ENCODE results near the gene ARHGAP20. TPM values are rescaled to one million over a fixed set of nuclear protein-coding genes. Genes with fewer than 3 reads are reported as not detected.

The ARHGAP20 gene
- total and polyA plus RNA-seq, 2 of the 8 experiments (the other 6 are each of a cell fraction or from before 2014, with no cell fraction given), result 0.05 to 0.28 TPM

GRCh38 chr11:110655967-110656366 lies 56.3 kb downstream of the ARHGAP20 start:
- no peak overlapping the region for H3K4ac ChIP-seq (replicated peaks; ENCODE audit: insufficient read length, low read depth, low read length)
- no peak overlapping the region for H3K4me3 ChIP-seq (ENCODE audit: extremely low read depth in 1 of 4, insufficient read depth in 2 of 4, low read depth in 3 of 4, low read length in 4 of 4)
- H3K4me2 ChIP-seq (ENCODE audit: insufficient read depth in 1 of 2, low read depth in 2 of 2, low read length in 2 of 2), result no peak overlapping the region
- WGBS, 2 experiments (ENCODE audit: extremely low coverage in 1 of 2, insufficient coverage in 1 of 2, insufficient read length in 1 of 2, insufficient replicate concordance in 2 of 2, low coverage in 1 of 2, low lambda C conversion rate in 2 of 2, missing lambda C conversion rate in 1 of 2), result 85% methylated on average over 3 of the region's 3 CpGs; no CpG with 5 or more reads in 1 of the 2 experiments
- H2AK5ac ChIP-seq (ENCODE audit: low read depth, low read length), result no peak overlapping the region
- POLR2A ChIA-PET (ENCODE audit: partially characterized antibody), result no interaction called here
- H3K56ac ChIP-seq (replicated peaks; ENCODE audit: insufficient read length, low read depth, low read length), result no peak overlapping the region
- H3K14ac ChIP-seq (ENCODE audit: insufficient read length), result no peak overlapping the region
- no peaks in the 10 kb centered on the region for H3K79me1 ChIP-seq (ENCODE audit: low read depth, low read length)
- no peaks in the 10 kb centered on the region for H4K20me1 ChIP-seq (replicated peaks in 1 of 2; ENCODE audit: control insufficient read depth in 1 of 2, insufficient read depth in 2 of 2, low read length in 2 of 2)
- no peaks in the 10 kb centered on the region for H3K27me3 ChIP-seq (replicated peaks in 1 of 4; ENCODE audit: control insufficient read depth in 3 of 4, extremely low read depth in 1 of 4, insufficient read depth in 3 of 4, low read length in 3 of 4)
- H2BK120ac ChIP-seq (replicated peaks; ENCODE audit: low read depth, low read length), result no peak overlapping the region
- no peak overlapping the region for H3K18ac ChIP-seq (ENCODE audit: extremely low read depth, low read length)
- no peaks in the 10 kb centered on the region for H3K23me2 ChIP-seq (ENCODE audit: low read depth, low read length)
- H4K5ac ChIP-seq (ENCODE audit: insufficient read length, low read depth, low read length), result no peak overlapping the region
- H3K9ac ChIP-seq (replicated peaks in 1 of 4; ENCODE audit: extremely low read depth in 1 of 4, low read depth in 3 of 4, low read length in 3 of 4), result no peak overlapping the region
- FAIRE-seq, result no peak
- H4K8ac ChIP-seq (ENCODE audit: extremely low read depth, insufficient read depth, low read length), result no peak overlapping the region
- no peak overlapping the region for H2BK20ac ChIP-seq (ENCODE audit: low read length)
- H3K9me3 ChIP-seq (ENCODE audit: insufficient read depth in 2 of 2, low read depth in 1 of 2, low read length in 1 of 2), result no peaks in the 10 kb centered on the region
- DNase-seq (ENCODE audit: low read depth in 1 of 2, low spot score in 2 of 2), result no peak
- no peak overlapping the region; the same call in 1 of the 2 replicates for H2AFZ ChIP-seq (ENCODE audit: low read length)
- no peaks in the 10 kb centered on the region for H3K36me3 ChIP-seq (ENCODE audit: control insufficient read depth in 2 of 4, insufficient read depth in 4 of 4, low read length in 3 of 4)
- H4K91ac ChIP-seq (replicated peaks; ENCODE audit: insufficient read length, low read length), result no peak overlapping the region
- CTCF ChIA-PET (ENCODE audit: partially characterized antibody), result interaction anchor here (0.6 to 1.2 kb wide), 2 partner anchors 379 to 733 kb away, joined by 3 to 4 read pairs; no protein-coding TSS in a partner anchor
- no peak overlapping the region for H2BK15ac ChIP-seq (ENCODE audit: low read length)
- no peak overlapping the region for H2BK5ac ChIP-seq (ENCODE audit: low read depth, low read length)
- no peaks in the 10 kb centered on the region for H3K4me1 ChIP-seq (replicated peaks in 1 of 4; ENCODE audit: control insufficient read depth in 3 of 4, insufficient read depth in 4 of 4, low read length in 3 of 4)
- no peak overlapping the region for H3K27ac ChIP-seq (ENCODE audit: low read depth, low read length)
- no peaks in the 10 kb centered on the region for H3K79me2 ChIP-seq (ENCODE audit: control insufficient read depth in 1 of 2, insufficient read depth in 2 of 2, low read length in 2 of 2)
- H2BK12ac ChIP-seq (ENCODE audit: low read depth, low read length), result no peak overlapping the region
- H3K23ac ChIP-seq (ENCODE audit: insufficient read length), result no peak overlapping the region
- TF ChIP-seq CBX8 (IDR thresholded peaks at IDR 0.05; ENCODE audit: borderline replicate concordance, low read depth, low read length) (no peak), BCL11A (IDR thresholded peaks at IDR 0.05; ENCODE audit: low read depth in 2 of 2, low read length in 2 of 2) (no peak), BACH1 (IDR thresholded peaks at IDR 0.05; ENCODE audit: low read length) (no peak), SIRT6 (IDR thresholded peaks at IDR 0.05; ENCODE audit: low read length) (no peak), RBBP5 (IDR thresholded peaks at IDR 0.05; ENCODE audit: borderline replicate concordance, low read depth, low read length) (no peak), ATF3 (IDR thresholded peaks at IDR 0.05; ENCODE audit: insufficient read depth, low read depth, low read length) (no peak), HDAC2 (IDR thresholded peaks at IDR 0.05; ENCODE audit: borderline replicate concordance in 1 of 2, low read depth in 2 of 2, low read length in 2 of 2) (no peak), TBP (IDR thresholded peaks at IDR 0.05; ENCODE audit: low read depth, low read length) (no peak), SAP30 (IDR thresholded peaks at IDR 0.05; ENCODE audit: insufficient read depth, insufficient replicate concordance, low read length) (no peak), POU5F1 (IDR thresholded peaks at IDR 0.05; ENCODE audit: low read depth, low read length) (no peak), SIN3A (conservative IDR thresholded peaks at IDR 0.05 in 1 of 2, IDR thresholded peaks at IDR 0.05 in 1 of 2; ENCODE audit: low read depth in 1 of 2, low read length in 2 of 2) (no peak), CHD1 (IDR thresholded peaks at IDR 0.05; ENCODE audit: low read depth, low read length) (no peak)
- TF ChIP-seq, protein P1, sequence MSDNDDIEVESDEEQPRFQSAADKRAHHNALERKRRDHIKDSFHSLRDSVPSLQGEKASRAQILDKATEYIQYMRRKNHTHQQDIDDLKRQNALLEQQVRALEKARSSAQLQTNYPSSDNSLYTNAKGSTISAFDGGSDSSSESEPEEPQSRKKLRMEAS (IDR thresholded peaks at IDR 0.05), result no peak

All from H1 (cell line).